Activated CD8-positive, alpha-beta T cell treated with anti-CD3 and anti-CD28 coated beads for 36 hours (primary cell): Measurements from ENCODE around the gene BDH1. TPM values are rescaled to one million over a fixed set of nuclear protein-coding genes. Genes with fewer than 3 reads are reported as not detected.

Experiments
- ATAC-seq: fragments of 200-7000 bp; cut with Tn5 transposase; one replicate; pipeline ENCODE4 v1.10.0; 2021; ENCODE audit warnings: mild to moderate bottlenecking, moderate library complexity
- CTCF ChIA-PET: fragments of 350-600 bp; sonication (Branson Sonifier 250); formaldehyde crosslinking; loops from one replicate; lab custom pipeline; 2021; ENCODE audit warnings: antibody characterized with exemption; lab: Charles Lee
- POLR2A ChIA-PET: fragments of 350-600 bp; sonication (Branson Sonifier 250); formaldehyde crosslinking; loops from one replicate; lab custom pipeline; 2021; ENCODE audit warnings: antibody characterized with exemption; lab: Charles Lee
- DNase-seq: peaks from one replicate; pipeline ENCODE4 v3.0.0-alpha.2; 2020
- H3K27ac Mint-ChIP-seq: one replicate; pipeline ENCODE4 v1.8.0; 2021; ENCODE audit warnings: mild to moderate bottlenecking, mixed read lengths
- H3K27me3 Mint-ChIP-seq: one replicate; pipeline ENCODE4 v1.8.0; 2021; ENCODE audit warnings: mixed read lengths
- H3K36me3 Mint-ChIP-seq: one replicate; pipeline ENCODE4 v1.8.0; 2021; ENCODE audit warnings: low read depth, mixed read lengths
- H3K4me1 Mint-ChIP-seq: one replicate; pipeline ENCODE4 v1.8.0; 2021; ENCODE audit warnings: low read depth, mixed read lengths
- H3K4me3 Mint-ChIP-seq: one replicate; pipeline ENCODE4 v1.8.0; 2021; ENCODE audit warnings: mild to moderate bottlenecking, moderate library complexity, mixed read lengths
- H3K9me3 Mint-ChIP-seq: one replicate; pipeline ENCODE4 v1.8.0; 2021; ENCODE audit warnings: mixed read lengths
- intact Hi-C: fragments of 100-400 bp; cut with micrococcal nuclease; formaldehyde crosslinking; loops from one replicate; pipeline ENCODE4 v1.10.0; 2022
- total RNA-seq, 2 experiments: library from RNA; stranded (reverse); gene quantifications; one replicate each; pipeline ENCODE4 v1.2.3, GENCODE V29; 2021
- TF ChIP-seq, protein P1 (sequence below): fragments of 200-600 bp; IDR thresholded peaks from one replicate; pipeline ENCODE4 v1.8.0; 2022; ENCODE audit warnings: antibody characterized with exemption, mild to moderate bottlenecking

The BDH1 gene
- total RNA-seq, 2 experiments from 2014 or later, result 118 to 126 TPM

DNA sequence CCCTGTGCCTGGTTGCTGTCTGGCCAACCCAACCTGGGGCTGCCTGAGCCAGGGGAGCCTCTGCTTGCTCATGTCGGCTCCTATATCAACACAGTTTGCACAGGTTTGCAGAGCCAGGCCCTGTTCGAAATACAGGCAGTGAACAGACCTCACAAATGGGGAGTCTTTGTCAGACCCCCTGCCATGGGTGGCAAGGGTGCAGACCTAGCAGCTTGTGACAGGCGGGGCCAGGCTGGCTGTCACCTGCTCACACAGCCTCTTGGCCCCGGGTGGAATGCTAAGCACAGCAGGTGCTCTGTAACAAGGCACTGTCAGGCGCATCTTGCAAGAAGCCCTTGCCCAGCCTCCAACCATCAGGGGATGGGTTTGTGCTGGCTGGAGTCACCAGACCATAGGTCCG is 47.3 kb downstream of the BDH1 start:
- Mint-ChIP-seq H3K36me3 (peaks cover 16% of the 10 kb centered on the region), H3K4me1 (peaks cover 6% of the 10 kb centered on the region), H3K4me3 (no peak overlapping the region), H3K27ac (no peak overlapping the region), H3K27me3 (no peaks in the 10 kb centered on the region), H3K9me3 (no peaks in the 10 kb centered on the region)
- intact Hi-C loops, result no loop called here
- ChIA-PET CTCF (interaction anchor here (0.9 to 2.1 kb wide), 3 partner anchors 52 to 257 kb away, joined by 3 to 8 read pairs (median 7); no protein-coding TSS in a partner anchor), POLR2A (no interaction called here)
- DNase-seq (no peak), ATAC-seq (no peak)
- TF ChIP-seq, protein P1, sequence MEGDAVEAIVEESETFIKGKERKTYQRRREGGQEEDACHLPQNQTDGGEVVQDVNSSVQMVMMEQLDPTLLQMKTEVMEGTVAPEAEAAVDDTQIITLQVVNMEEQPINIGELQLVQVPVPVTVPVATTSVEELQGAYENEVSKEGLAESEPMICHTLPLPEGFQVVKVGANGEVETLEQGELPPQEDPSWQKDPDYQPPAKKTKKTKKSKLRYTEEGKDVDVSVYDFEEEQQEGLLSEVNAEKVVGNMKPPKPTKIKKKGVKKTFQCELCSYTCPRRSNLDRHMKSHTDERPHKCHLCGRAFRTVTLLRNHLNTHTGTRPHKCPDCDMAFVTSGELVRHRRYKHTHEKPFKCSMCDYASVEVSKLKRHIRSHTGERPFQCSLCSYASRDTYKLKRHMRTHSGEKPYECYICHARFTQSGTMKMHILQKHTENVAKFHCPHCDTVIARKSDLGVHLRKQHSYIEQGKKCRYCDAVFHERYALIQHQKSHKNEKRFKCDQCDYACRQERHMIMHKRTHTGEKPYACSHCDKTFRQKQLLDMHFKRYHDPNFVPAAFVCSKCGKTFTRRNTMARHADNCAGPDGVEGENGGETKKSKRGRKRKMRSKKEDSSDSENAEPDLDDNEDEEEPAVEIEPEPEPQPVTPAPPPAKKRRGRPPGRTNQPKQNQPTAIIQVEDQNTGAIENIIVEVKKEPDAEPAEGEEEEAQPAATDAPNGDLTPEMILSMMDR, result no peak

DNA sequence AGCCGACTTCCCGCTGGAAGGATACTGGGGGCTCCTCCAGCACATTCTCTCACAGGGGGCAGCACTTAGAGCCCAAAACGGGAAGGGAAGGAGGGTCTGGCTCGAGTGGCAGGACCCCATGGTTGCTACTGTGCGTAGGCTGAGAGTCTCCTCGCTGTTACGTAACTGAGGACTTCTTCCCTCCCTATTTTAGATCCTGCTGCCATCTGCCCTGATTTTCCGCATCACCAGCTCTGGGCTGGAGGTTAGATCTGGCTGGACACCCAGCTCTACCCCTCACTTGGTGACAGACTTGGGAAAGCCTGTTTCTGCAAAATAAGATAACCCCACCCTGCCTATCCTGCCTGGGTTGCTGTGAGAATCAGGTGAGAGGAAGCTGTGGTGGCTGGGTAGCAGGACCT is 47.7 kb downstream of the BDH1 start:
- no peak for ATAC-seq
- POLR2A ChIA-PET, result no interaction called here

DNA sequence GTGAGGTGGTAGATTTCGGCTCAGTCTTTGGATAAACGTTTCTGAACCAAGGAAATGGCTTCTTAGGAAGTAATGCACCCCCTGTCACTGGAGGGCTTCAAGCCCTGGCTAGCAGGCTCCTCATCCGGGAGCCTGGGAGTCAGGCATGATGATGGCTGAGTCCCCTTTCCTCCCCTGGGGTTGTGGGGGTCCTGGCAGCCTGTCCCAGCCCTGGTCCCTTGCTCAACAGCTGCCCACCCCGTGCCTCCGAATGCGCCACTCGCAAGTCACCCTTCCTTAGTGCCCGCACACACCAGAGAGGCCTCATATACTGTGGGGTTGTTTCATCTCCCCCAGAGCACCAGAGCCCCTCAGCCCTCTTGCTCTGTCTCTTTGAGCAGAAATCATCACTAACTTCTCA is 48.2 kb downstream of the BDH1 start:
- H3K9me3 Mint-ChIP-seq, result no peaks in the 10 kb centered on the region
- CTCF ChIA-PET, result interaction anchor here (0.9 to 2.1 kb wide), 2 partner anchors 51 to 250 kb away, joined by 3 to 8 read pairs; no protein-coding TSS in a partner anchor
- H3K27me3 Mint-ChIP-seq, result no peaks in the 10 kb centered on the region
- H3K4me1 Mint-ChIP-seq, result peaks cover 6% of the 10 kb centered on the region
- peaks cover 13% of the 10 kb centered on the region for H3K36me3 Mint-ChIP-seq
- TF ChIP-seq, protein P1, result no peak
- no peak for DNase-seq
- POLR2A ChIA-PET, result no interaction called here
- H3K27ac Mint-ChIP-seq, result no peak overlapping the region
- no peak overlapping the region for H3K4me3 Mint-ChIP-seq
- ATAC-seq, result no peak
- intact Hi-C loops, result no loop called here

More for the DNA sequence above, 47.7 kb downstream of the BDH1 start:
- Mint-ChIP-seq H3K27me3 (no peaks in the 10 kb centered on the region), H3K4me1 (peaks cover 6% of the 10 kb centered on the region), H3K27ac (no peak overlapping the region), H3K4me3 (no peak overlapping the region), H3K36me3 (peaks cover 15% of the 10 kb centered on the region), H3K9me3 (no peaks in the 10 kb centered on the region)
- TF ChIP-seq, protein P1, result no peak
- no peak for DNase-seq
- CTCF ChIA-PET, result interaction anchor here (0.9 to 2.1 kb wide), 2 partner anchors 52 to 251 kb away, joined by 3 to 8 read pairs; no protein-coding TSS in a partner anchor
- intact Hi-C loops, result no loop called here

DNA sequence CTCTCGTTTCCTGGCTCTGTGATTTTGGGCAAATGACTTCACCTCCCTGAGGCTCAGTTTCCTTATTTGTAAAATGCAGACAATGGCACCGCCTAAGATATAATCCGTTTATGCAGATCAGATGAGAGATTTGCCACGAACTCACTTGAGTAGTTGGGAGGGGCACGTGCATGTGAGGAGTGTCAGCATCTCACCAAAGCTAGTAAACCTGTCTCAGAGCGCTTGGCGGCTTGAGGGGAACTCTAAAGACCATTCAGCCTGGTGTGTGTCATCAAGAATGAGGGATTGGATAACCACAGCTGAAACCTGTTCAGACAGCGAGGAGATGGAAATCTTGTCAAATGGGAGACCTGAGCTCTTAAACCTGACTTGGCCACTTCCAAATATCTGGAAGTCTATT is 48.7 kb downstream of the BDH1 start:
- POLR2A ChIA-PET, result no interaction called here
- ATAC-seq, result no peak
- no peak for DNase-seq
- intact Hi-C loops, result no loop called here
- no peak overlapping the region for H3K4me3 Mint-ChIP-seq
- H3K27ac Mint-ChIP-seq, result no peak overlapping the region
- H3K9me3 Mint-ChIP-seq, result no peaks in the 10 kb centered on the region
- CTCF ChIA-PET, result interaction anchor here (2.1 kb wide), 1 partner anchor 250 kb away, joined by 8 read pairs; no protein-coding TSS in a partner anchor
- TF ChIP-seq, protein P1, result no peak
- H3K4me1 Mint-ChIP-seq, result peaks cover 6% of the 10 kb centered on the region
- peaks cover 9% of the 10 kb centered on the region for H3K36me3 Mint-ChIP-seq
- no peaks in the 10 kb centered on the region for H3K27me3 Mint-ChIP-seq

DNA sequence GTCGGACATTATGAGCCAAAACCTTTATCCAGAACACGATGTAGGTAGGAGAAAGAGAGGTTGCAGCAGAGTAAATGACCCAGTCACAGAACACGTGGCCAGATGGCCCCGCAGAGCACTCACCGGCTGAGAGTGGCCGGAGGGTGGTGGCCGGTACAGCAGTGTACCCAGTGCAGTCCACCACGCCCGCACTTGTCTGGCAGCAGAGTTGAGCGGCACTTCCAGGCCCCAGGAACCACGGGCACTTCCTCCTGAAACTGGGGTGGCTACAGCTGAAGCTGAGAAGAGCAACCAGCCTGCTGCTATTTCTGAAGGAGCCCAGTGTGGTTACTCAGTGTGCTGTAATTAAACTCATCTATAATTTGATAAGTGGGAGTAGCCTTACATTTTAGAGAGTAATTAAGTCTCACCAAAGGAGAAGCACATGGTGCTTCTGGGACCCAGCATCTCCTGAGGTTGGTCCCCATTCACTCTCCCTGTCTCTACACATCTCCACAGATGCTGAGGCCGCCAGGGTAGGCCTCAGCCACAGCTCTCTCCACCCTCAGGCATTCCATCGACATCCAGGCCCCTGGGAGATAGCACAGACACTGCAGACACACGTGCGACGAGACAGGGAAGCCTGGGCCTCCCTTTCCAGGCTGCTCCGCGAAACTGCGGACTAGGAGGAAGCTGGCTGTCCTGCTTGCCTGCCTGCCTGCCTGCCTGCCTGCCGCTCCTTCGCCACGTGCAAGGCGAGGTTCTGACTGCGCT is 49.8 kb downstream of the BDH1 start:
- ChIA-PET POLR2A (interaction anchor here (1.0 to 1.4 kb wide), 2 partner anchors 23 to 59 kb away, joined by 3 read pairs; no protein-coding TSS in a partner anchor), CTCF (interaction anchor here (1.0 to 1.2 kb wide), 2 partner anchors 249 to 282 kb away, joined by 3 read pairs; no protein-coding TSS in a partner anchor)
- DNase-seq (no peak), ATAC-seq (no peak)
- no peak overlapping the region for H3K4me3 Mint-ChIP-seq
- no peaks in the 10 kb centered on the region for H3K9me3 Mint-ChIP-seq
- peaks cover 6% of the 10 kb centered on the region for H3K4me1 Mint-ChIP-seq
- peaks cover 3% of the 10 kb centered on the region for H3K36me3 Mint-ChIP-seq
- intact Hi-C loops, result no loop called here
- TF ChIP-seq, protein P1, result no peak
- H3K27ac Mint-ChIP-seq, result no peak overlapping the region
- H3K27me3 Mint-ChIP-seq, result no peaks in the 10 kb centered on the region
